ENCODE data around the gene SLC13A3.

GRCh38 chr20:46614503-46614902 lies 36.8 kb downstream of the SLC13A3 start:
- no peak for TF ChIP-seq CTCF (IDR thresholded peaks at IDR 0.05)
- TF ChIP-seq EP300 (IDR thresholded peaks at IDR 0.05) = no peak

Measured in tibial nerve (tissue), 4 donors.